ENCODE data around the gene CHKA. TPM values are rescaled to one million over a fixed set of nuclear protein-coding genes. Genes with fewer than 3 reads are reported as not detected.

CHKA gene
- total and polyA plus RNA-seq, 4 donors: 8.2 to 19.9 (median 12.1) TPM

GRCh38 chr11:68116126-68116525, 5.1 kb downstream of the CHKA start:
- Histone ChIP-seq H3K36me3 (ENCODE audit: control insufficient read depth in 1 of 2, insufficient read depth in 2 of 2, low read length in 1 of 2) (no peaks in the 10 kb centered on the region), H3K9me3 (ENCODE audit: control insufficient read depth, low read length) (no peaks in the 10 kb centered on the region), H3K4me3 (ENCODE audit: low read length in 2 of 2) (no peak overlapping the region), H3K27me3 (ENCODE audit: control insufficient read depth in 1 of 2, insufficient read depth in 2 of 2, low read length in 1 of 2) (no peaks in the 10 kb centered on the region), H3K4me1 (ENCODE audit: control insufficient read depth in 1 of 2, insufficient read depth in 2 of 2, low read length in 2 of 2) (no peaks in the 10 kb centered on the region), H3K27ac (ENCODE audit: low read depth in 1 of 2, low read length in 2 of 2) (no peak overlapping the region)
- no peak for DNase-seq
- ATAC-seq (ENCODE audit: low FRiP score): no peak
- intact Hi-C loops (cut with DNase I): no loop called here
- 94 to 95% methylated on average over 7 of the region's 7 CpGs for WGBS, 2 donors

DNA sequence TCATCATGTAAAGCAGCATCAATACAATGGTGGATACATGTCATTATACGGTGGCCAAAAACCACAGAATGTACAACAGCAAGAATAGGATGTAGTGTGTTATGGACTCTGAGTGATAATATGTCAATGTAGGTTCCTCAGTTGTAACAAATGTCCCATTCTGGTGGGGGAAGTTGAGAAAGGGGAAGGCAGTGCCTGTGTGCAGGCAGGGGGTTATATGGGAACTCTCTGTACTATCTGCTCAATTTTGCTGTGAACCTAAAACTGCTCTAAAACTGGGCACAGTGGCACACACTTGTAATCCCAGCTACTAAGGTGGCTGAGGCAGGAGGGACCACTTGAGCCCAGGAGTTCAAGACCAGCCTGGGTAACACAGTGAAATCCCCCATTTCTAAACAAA, 5.9 kb downstream of the CHKA start:
- ATAC-seq (ENCODE audit: low FRiP score): no peak

GRCh38 chr11:68113986-68114385, 7.2 kb downstream of the CHKA start:
- 54 to 55% methylated on average over 3 of the region's 3 CpGs for WGBS, 2 donors
- H3K36me3 ChIP-seq (ENCODE audit: control insufficient read depth in 1 of 2, insufficient read depth in 2 of 2, low read length in 1 of 2): no peaks in the 10 kb centered on the region
- DNase-seq: no peak
- H3K4me3 ChIP-seq (ENCODE audit: low read length in 2 of 2): no peak overlapping the region
- ATAC-seq (ENCODE audit: low FRiP score): no peak
- no peaks in the 10 kb centered on the region for H3K4me1 ChIP-seq (ENCODE audit: control insufficient read depth in 1 of 2, insufficient read depth in 2 of 2, low read length in 2 of 2)
- H3K27me3 ChIP-seq (ENCODE audit: control insufficient read depth in 1 of 2, insufficient read depth in 2 of 2, low read length in 1 of 2): no peaks in the 10 kb centered on the region
- no peak overlapping the region for H3K27ac ChIP-seq (ENCODE audit: low read depth in 1 of 2, low read length in 2 of 2)
- intact Hi-C loops (cut with DNase I): no loop called here
- H3K9me3 ChIP-seq (ENCODE audit: control insufficient read depth, low read length): no peaks in the 10 kb centered on the region

More for the DNA sequence above, 5.9 kb downstream of the CHKA start:
- no peaks in the 10 kb centered on the region for H3K4me1 ChIP-seq (ENCODE audit: control insufficient read depth in 1 of 2, insufficient read depth in 2 of 2, low read length in 2 of 2)
- no peak for DNase-seq
- no peaks in the 10 kb centered on the region for H3K27me3 ChIP-seq (ENCODE audit: control insufficient read depth in 1 of 2, insufficient read depth in 2 of 2, low read length in 1 of 2)
- intact Hi-C loops (cut with DNase I): no loop called here
- no peaks in the 10 kb centered on the region for H3K36me3 ChIP-seq (ENCODE audit: control insufficient read depth in 1 of 2, insufficient read depth in 2 of 2, low read length in 1 of 2)
- H3K27ac ChIP-seq (ENCODE audit: low read depth in 1 of 2, low read length in 2 of 2): no peak overlapping the region
- H3K4me3 ChIP-seq (ENCODE audit: low read length in 2 of 2): no peak overlapping the region
- WGBS, 2 donors: 92 to 95% methylated on average over 1 of the region's 1 CpG
- no peaks in the 10 kb centered on the region for H3K9me3 ChIP-seq (ENCODE audit: control insufficient read depth, low read length)

DNA sequence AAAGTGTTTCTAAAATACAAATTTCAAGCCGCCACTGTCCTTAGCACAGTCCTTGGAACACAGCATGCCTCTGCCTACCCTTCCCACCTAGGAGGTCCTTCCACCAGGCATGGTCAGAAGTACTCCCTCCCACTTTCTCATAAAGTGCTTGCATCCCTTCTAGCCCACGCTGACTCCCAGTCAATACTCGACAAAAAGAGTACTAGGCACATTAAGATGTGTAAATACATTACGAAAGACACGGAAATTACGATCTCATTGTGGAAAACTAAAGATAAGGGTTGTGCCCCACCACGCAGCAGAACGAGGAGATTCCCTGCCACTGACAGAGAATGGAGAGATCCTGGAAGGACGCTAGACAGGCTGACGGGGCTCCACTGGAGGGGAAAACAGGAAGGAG, 13.5 kb downstream of the CHKA start:
- DNase-seq (no peak), ATAC-seq (ENCODE audit: low FRiP score) (no peak)
- Histone ChIP-seq H3K36me3 (ENCODE audit: control insufficient read depth in 1 of 2, insufficient read depth in 2 of 2, low read length in 1 of 2) (no peaks in the 10 kb centered on the region), H3K9me3 (ENCODE audit: control insufficient read depth, low read length) (no peaks in the 10 kb centered on the region), H3K4me1 (ENCODE audit: control insufficient read depth in 1 of 2, insufficient read depth in 2 of 2, low read length in 2 of 2) (no peaks in the 10 kb centered on the region), H3K27me3 (ENCODE audit: control insufficient read depth in 1 of 2, insufficient read depth in 2 of 2, low read length in 1 of 2) (no peaks in the 10 kb centered on the region), H3K4me3 (ENCODE audit: low read length in 2 of 2) (no peak overlapping the region), H3K27ac (ENCODE audit: low read depth in 1 of 2, low read length in 2 of 2) (no peak overlapping the region)
- intact Hi-C loops (cut with DNase I): no loop called here
- WGBS, 2 donors: 82 to 86% methylated on average over 10 of the region's 10 CpGs

DNA sequence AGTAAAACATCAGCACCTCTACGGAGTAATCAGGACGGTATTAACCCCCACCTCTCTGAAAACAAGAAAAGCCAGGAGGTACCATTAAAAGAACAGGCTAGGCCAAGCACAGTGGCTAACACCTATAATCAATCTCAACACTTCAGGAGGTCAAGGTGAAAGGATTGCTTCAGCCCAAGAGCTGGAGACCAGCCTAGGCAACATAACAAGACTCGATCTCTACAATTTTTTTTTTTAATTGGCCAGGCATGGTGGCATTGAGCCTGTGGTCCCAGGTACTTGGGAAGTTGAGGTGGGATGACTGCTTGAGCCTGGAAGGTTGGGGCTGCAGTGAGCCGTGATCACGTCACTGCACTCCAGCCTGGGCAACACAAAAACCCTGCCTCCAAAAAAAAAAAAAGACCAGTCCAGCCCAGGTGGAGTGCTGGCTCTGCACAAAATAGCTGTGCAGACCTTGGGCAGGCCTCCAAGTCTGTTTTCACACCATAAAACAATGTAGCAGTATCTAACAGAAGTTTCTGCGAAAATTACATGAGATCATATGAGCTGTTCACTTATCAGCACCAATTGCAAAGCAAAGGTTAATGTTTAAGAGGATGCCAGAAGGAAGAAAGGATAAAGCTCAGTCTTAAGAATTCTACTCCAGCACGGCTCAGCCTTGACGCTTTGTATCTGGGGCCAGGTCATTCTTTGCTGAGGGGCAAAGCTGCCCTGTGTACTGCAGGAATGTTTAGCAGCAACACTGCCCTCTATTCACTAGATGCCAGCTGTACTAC, 14.8 kb downstream of the CHKA start:
- Histone ChIP-seq H3K4me3 (ENCODE audit: low read length in 2 of 2) (no peak overlapping the region), H3K4me1 (ENCODE audit: control insufficient read depth in 1 of 2, insufficient read depth in 2 of 2, low read length in 2 of 2) (no peaks in the 10 kb centered on the region), H3K36me3 (ENCODE audit: control insufficient read depth in 1 of 2, insufficient read depth in 2 of 2, low read length in 1 of 2) (no peaks in the 10 kb centered on the region), H3K9me3 (ENCODE audit: control insufficient read depth, low read length) (no peaks in the 10 kb centered on the region), H3K27me3 (ENCODE audit: control insufficient read depth in 1 of 2, insufficient read depth in 2 of 2, low read length in 1 of 2) (no peaks in the 10 kb centered on the region), H3K27ac (ENCODE audit: low read depth in 1 of 2, low read length in 2 of 2) (no peak overlapping the region)
- intact Hi-C loops (cut with DNase I): no loop called here
- DNase-seq (no peak), ATAC-seq (ENCODE audit: low FRiP score) (no peak)
- WGBS, 2 donors: 75 to 76% methylated on average over 8 of the region's 8 CpGs

- 32 to 39% methylated on average over 12 of the region's 12 CpGs for WGBS, 2 donors
- no peaks in the 10 kb centered on the region for H3K4me1 ChIP-seq (ENCODE audit: control insufficient read depth in 1 of 2, insufficient read depth in 2 of 2, low read length in 2 of 2)
Observed at GRCh38 chr11:68099474-68100405, 21.4 kb downstream of the CHKA start.

DNA sequence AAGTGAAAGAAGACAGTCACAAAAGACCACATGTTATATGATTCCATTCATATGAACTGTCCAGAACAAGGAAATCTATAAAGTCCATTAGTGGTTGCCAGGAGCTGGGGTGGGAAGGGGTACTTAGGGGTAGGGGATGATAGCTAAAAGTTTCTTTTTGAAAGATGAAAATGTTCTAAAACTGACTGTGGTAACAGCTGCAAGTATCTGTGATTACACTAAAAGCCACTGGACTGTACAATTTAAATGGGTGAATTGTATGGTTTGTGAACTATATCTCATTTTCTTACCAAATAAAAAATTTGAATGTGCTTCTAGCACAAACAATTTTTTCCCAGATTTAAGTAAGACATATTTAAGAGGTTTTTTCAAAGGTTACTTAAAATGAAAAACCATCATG, 22.1 kb downstream of the CHKA start:
- Histone ChIP-seq H3K4me3 (ENCODE audit: low read length in 2 of 2) (no peak overlapping the region), H3K4me1 (ENCODE audit: control insufficient read depth in 1 of 2, insufficient read depth in 2 of 2, low read length in 2 of 2) (no peaks in the 10 kb centered on the region), H3K9me3 (ENCODE audit: control insufficient read depth, low read length) (no peaks in the 10 kb centered on the region), H3K27me3 (ENCODE audit: control insufficient read depth in 1 of 2, insufficient read depth in 2 of 2, low read length in 1 of 2) (no peaks in the 10 kb centered on the region), H3K36me3 (ENCODE audit: control insufficient read depth in 1 of 2, insufficient read depth in 2 of 2, low read length in 1 of 2) (no peaks in the 10 kb centered on the region), H3K27ac (ENCODE audit: low read depth in 1 of 2, low read length in 2 of 2) (no peak overlapping the region)
- intact Hi-C loops (cut with DNase I): no loop called here
- ATAC-seq (ENCODE audit: low FRiP score) (no peak), DNase-seq (no peak)

More at GRCh38 chr11:68099474-68100405, 21.4 kb downstream of the CHKA start:
- intact Hi-C loops (cut with DNase I): no loop called here
- DNase-seq (no peak), ATAC-seq (ENCODE audit: low FRiP score) (no peak)
- no peaks in the 10 kb centered on the region for H3K27me3 ChIP-seq (ENCODE audit: control insufficient read depth in 1 of 2, insufficient read depth in 2 of 2, low read length in 1 of 2)
- no peak overlapping the region for H3K4me3 ChIP-seq (ENCODE audit: low read length in 2 of 2)
- no peaks in the 10 kb centered on the region for H3K9me3 ChIP-seq (ENCODE audit: control insufficient read depth, low read length)
- H3K36me3 ChIP-seq (ENCODE audit: control insufficient read depth in 1 of 2, insufficient read depth in 2 of 2, low read length in 1 of 2): no peaks in the 10 kb centered on the region
- H3K27ac ChIP-seq (ENCODE audit: low read depth in 1 of 2, low read length in 2 of 2): no peak overlapping the region

DNA sequence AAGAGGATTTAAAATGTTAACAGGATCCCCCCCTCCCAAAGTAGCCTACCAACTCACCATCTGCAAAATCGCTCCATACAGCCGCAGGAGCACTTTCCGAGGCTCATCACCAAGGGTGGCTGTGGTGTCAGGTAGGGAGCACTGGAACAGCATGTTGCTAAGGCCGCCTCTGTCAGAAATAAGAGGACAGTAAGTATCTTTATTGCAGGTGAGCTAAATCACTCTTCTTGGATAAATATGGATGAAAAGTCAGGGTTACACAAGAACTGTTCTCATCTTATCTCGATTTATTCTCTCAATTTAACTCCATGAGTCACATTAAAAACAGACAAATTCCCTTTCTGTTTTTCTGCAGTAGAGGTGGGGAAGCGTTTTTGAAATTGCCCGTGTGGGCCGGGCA, 24.2 kb downstream of the CHKA start:
- H3K4me1 ChIP-seq (ENCODE audit: control insufficient read depth in 1 of 2, insufficient read depth in 2 of 2, low read length in 2 of 2): no peaks in the 10 kb centered on the region
- H3K36me3 ChIP-seq (ENCODE audit: control insufficient read depth in 1 of 2, insufficient read depth in 2 of 2, low read length in 1 of 2): no peaks in the 10 kb centered on the region
- no peaks in the 10 kb centered on the region for H3K9me3 ChIP-seq (ENCODE audit: control insufficient read depth, low read length)
- DNase-seq (no peak), ATAC-seq (ENCODE audit: low FRiP score) (no peak)
- intact Hi-C loops (cut with DNase I): no loop called here
- H3K4me3 ChIP-seq (ENCODE audit: low read length in 2 of 2): no peak overlapping the region
- no peak overlapping the region for H3K27ac ChIP-seq (ENCODE audit: low read depth in 1 of 2, low read length in 2 of 2)
- WGBS, 2 donors: 89% methylated on average over 8 of the region's 8 CpGs
- H3K27me3 ChIP-seq (ENCODE audit: control insufficient read depth in 1 of 2, insufficient read depth in 2 of 2, low read length in 1 of 2): no peaks in the 10 kb centered on the region

- H3K9me3 ChIP-seq (ENCODE audit: control insufficient read depth, low read length): no peaks in the 10 kb centered on the region
- H3K27ac ChIP-seq (ENCODE audit: low read depth in 1 of 2, low read length in 2 of 2): no peak overlapping the region
- intact Hi-C loops (cut with DNase I): no loop called here
- H3K27me3 ChIP-seq (ENCODE audit: control insufficient read depth in 1 of 2, insufficient read depth in 2 of 2, low read length in 1 of 2): no peaks in the 10 kb centered on the region
- WGBS, 2 donors: 95% methylated on average over 4 of the region's 4 CpGs
- no peak overlapping the region for H3K4me3 ChIP-seq (ENCODE audit: low read length in 2 of 2)
- ATAC-seq (ENCODE audit: low FRiP score): no peak
- DNase-seq: no peak
- no peaks in the 10 kb centered on the region for H3K4me1 ChIP-seq (ENCODE audit: control insufficient read depth in 1 of 2, insufficient read depth in 2 of 2, low read length in 2 of 2)
- H3K36me3 ChIP-seq (ENCODE audit: control insufficient read depth in 1 of 2, insufficient read depth in 2 of 2, low read length in 1 of 2): no peaks in the 10 kb centered on the region
Observed at GRCh38 chr11:68093565-68093964, 27.6 kb downstream of the CHKA start.

All from aorta (tissue), 5 donors.